Vagina (tissue), 2 donors: ENCODE data around the gene SLC25A17.

Source experiments
- POLR2AphosphoS5 ChIP-seq, 2 donors: sonication (generic); formaldehyde crosslinking; IDR thresholded peaks; one replicate each; pipeline ENCODE4 v1.9.0; 2017; ENCODE audit warnings: antibody characterized with exemption in 2 of 2, mild to moderate bottlenecking in 2 of 2, low read depth in 1 of 2; ENCODE audit not compliant: insufficient read depth in 1 of 2
- TF ChIP-seq, protein P1 (sequence below), 3 experiments: fragments of 450-650 bp in 2 of 3; fragments of 200-600 bp in 1 of 3; sonication (generic) in 1 of 3; IDR thresholded peaks; one replicate each; pipeline ENCODE4 v1.5.1; 2017 to 2019; ENCODE audit warnings: antibody characterized with exemption in 3 of 3, mild to moderate bottlenecking in 2 of 3, moderate library complexity in 2 of 3

DNA sequence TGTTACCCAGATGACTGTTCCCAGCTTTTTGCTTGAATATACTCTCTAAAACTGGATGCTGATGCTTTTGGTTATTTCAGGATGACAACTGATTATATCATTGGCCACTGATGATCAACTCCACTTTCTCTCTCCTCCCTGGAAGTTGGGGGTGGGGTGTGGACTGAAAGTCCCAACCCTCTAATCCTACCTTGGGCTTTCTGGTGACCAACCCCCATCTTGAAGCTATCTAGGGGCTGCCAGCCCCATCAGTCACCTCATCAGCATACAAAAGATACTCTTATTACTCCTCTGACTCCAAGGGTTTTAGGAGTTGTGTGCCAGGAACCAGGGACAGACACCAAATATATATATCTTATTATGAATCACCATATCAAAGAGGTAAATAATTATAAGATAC is 69.3 kb downstream of the SLC25A17 start:
- TF ChIP-seq, protein P1, sequence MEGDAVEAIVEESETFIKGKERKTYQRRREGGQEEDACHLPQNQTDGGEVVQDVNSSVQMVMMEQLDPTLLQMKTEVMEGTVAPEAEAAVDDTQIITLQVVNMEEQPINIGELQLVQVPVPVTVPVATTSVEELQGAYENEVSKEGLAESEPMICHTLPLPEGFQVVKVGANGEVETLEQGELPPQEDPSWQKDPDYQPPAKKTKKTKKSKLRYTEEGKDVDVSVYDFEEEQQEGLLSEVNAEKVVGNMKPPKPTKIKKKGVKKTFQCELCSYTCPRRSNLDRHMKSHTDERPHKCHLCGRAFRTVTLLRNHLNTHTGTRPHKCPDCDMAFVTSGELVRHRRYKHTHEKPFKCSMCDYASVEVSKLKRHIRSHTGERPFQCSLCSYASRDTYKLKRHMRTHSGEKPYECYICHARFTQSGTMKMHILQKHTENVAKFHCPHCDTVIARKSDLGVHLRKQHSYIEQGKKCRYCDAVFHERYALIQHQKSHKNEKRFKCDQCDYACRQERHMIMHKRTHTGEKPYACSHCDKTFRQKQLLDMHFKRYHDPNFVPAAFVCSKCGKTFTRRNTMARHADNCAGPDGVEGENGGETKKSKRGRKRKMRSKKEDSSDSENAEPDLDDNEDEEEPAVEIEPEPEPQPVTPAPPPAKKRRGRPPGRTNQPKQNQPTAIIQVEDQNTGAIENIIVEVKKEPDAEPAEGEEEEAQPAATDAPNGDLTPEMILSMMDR (IDR thresholded peaks at IDR 0.05), result no peak
- TF ChIP-seq POLR2AphosphoS5 (IDR thresholded peaks at IDR 0.05; ENCODE audit: insufficient read depth in 1 of 2, low read depth in 1 of 2), result no peak
